M059J (cell line): ENCODE data around the gene PACSIN2. TPM values are rescaled to one million over a fixed set of nuclear protein-coding genes. Genes with fewer than 3 reads are reported as not detected.
"Not testable (repeated sequence)": the region's sequence is repeated elsewhere in the genome, so short reads cannot be mapped to it uniquely, and the experiment has no call there.

Experiments
- DNase-seq: peaks from one replicate; pipeline ENCODE4 v3.0.0-alpha.2; 2012; ENCODE audit warnings: low read depth
- total RNA-seq: library from RNA; depleted of rRNA; stranded (reverse); fragments of >200 nt; shearing (Covaris generic); gene quantifications from 2 replicates; pipeline ENCODE4 v1.2.3, GENCODE V29; 2014

PACSIN2 gene
- total RNA-seq, 1 experiment from 2014 or later = 51.0 TPM

DNA sequence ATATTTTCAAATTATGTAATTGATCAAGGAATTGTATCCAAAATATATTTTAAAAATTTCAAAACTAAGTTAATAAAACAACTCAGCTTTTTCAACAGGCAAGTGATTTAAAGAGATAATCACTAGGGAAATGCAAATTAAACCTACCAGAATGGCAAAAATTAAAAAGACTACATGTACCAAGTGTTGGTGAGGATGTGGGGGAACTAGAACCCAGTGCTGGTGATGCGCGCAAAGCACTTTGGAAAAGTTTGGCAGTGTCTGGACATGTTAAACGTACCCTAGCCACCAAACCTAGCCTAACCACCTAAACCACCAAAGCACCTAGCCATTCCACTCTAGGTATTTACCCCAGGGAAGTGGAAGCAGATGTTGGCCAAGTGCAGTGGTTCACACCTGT, 22.9 kb downstream of the PACSIN2 start:
- no peak for DNase-seq

DNA sequence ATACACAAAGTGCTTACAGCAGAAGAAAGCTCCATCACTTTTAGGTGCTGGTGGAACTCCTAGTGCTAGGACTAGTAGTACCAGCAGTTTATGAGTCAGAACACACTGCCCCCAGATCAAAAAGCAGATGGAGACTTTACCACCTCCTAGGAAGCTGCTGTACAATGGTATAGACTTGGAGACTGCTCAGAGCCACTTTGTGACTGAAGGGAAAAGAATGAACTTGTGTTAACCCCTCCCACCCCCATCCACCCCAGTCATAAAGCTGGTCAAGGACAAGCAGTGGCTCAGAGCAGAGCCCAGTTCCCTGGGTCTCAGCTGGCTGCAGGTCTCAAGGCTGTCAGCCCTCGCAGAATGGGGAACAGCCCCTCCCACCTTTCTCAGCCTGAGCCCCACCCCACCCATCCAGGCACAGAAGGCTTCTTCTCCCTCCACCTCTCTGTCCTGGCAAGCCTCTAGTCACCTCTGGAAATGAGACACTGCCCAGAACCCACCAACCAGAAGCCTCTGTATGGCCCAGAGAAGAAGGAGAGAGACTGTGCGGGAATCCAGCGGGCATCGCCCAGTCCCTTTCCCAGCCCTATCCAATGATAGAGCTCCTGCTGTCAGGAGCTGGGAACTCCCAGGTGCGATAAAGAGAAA, 23.8 kb downstream of the PACSIN2 start:
- DNase-seq = peak; percentile 92

DNA sequence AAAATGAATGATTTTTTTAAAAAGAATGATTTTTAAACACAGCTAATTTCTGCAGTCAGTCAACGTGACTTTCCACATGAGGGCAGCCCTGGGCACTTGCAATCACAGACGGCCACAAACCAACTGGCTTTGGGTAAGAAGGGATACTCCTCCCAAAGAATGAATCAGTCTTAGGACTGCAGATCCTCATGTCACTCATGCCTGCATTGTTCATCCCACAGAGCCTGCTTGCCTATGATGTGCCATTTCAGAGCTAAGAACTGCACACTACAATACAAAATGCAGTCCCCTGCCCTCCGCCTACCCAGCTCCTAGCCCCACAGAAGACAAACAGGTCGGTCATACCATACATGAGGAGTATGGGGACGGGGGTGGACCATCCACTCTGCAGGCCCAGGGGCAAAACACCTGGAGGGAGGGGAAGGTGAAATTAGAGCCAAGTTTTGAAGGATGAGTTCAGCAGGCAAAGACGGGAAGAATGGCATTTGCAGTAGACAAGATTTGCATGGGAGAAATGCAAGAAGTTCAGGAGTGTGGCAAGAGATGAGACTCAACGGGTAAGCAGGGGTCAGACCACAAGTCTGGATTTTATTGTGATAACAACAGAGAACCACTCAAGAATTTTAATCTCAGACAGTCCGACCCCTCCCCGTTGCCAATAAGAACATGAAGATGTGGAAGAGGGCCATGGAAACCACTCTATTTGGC, 24.7 kb downstream of the PACSIN2 start:
- DNase-seq = peak; percentile 90

DNA sequence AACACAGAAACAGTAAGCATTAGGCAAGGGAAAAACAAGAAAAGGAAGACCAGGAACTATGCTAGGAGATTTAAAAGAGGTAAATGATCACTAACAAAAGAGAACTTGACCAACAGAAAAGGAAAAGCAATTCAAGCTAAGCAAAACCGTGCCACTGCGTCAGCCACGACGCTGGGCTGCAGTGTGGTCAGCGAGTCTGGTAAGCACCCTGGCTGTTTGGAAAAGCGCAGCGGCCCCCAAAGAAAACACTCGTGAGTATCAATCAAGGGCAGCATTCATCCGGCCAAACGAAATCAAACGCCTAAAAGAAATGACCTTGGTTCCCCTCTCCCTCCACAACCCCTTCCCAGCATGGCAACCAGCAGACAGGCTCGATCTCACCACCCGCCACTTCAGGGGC, 28.8 kb downstream of the PACSIN2 start:
- DNase-seq = no peak

DNA sequence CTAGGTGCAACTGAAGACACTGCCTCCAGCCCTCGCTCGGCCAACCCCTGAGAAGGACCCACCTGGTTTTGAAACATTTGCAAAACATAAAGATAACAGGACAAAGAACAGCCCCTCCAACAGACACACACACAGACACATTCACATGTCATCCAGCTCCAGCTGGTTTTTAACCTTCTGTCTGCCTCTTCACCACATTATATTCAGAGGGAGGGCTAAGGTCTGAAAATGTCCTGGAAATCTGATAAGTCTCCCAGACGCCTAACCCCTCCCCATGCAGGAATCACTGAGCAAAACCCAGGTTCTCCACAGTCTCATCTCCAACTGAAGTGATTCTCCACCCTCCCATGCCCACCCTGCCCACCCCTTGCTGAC, 29.4 kb downstream of the PACSIN2 start:
- DNase-seq = no peak

DNA sequence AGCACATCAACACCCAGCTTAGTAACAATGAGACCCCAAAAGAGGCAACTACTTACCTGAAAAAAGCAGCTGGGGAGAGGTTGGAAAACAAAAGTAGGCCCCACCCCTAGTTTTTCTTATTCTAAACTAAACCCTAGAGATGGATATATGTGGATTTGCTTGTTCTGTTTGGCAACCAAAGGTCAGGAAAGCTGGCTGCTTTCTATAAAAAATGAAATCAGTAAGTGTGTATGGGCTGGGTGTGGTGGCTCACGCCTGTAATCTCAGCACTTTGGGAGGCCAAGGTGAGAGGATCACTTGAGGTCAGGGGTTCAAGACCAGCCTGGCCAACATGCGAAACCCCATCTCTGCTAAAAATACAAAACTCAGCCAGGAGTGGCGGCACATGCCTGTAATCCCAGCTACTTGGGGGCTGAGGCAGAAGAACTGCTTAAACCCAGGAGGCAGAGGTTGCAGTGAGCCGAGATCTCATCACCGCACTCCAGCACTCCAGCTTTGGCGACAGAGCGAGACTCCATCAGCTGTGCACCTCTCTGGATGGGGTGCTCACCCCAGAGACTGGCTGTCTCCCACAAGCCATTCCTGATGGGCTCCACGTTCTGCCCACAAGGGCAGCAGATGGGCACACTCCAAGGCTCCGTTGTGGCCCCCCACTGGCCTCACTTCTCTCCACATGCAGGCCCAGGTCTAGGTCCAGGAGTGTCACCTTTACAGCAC, 30.0 kb downstream of the PACSIN2 start:
- DNase-seq = no peak

DNA sequence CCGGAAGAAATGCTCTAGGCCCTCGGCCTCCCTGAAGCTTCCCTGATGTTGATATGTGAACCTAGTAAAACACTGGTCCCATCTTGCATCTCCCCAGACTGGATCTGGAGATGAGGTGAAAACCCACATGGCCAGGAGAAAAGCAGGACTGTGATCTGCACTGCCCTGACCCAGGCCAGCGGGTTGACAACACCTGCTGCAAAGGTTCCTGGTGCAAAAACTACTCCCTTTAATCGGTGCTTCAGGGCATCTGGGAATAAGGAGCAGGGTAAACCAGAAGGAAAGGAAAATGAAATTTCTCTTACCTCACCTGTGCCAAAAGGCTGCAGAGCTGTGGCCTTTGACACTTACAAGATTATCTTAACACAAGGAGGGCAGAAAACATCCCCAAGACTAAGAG, 30.6 kb downstream of the PACSIN2 start:
- DNase-seq = no peak

DNA sequence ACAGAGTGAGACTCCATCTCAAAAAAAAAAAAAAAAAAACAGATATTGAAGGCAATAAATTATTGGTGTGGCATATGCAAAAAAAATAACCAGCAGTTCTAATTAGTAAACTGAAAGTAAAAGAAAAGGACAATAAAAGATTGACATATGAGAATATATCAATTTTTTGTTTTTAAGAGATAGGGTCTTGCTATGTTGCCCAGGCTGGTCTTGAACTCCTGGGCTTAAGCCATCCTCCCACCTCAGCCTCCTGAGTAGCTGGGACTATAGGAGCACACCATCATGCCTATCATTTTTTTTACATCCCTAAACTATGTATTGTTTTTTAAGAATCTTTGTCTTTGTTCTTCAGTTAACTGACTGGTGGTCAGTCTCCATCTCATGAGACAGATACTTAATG, 31.5 kb downstream of the PACSIN2 start:
- no peak for DNase-seq

DNA sequence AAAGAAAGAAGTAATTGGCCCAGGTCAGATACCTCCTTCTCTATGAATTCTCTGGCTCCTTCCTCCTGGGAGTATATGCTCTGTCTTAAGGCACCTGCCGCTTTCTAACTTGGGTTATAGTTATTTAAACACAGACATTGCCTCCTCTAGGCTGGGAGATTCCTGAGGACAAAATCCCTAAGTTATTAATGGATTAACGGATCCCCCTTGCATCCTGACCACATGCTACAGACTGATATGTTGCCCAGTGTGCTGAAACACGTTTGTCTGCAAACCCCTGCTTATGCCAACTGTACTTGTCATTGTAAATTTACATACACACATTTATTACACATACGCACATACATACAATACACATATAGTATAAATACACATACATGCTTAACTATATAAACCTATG, 35.3 kb downstream of the PACSIN2 start:
- no peak for DNase-seq

DNA sequence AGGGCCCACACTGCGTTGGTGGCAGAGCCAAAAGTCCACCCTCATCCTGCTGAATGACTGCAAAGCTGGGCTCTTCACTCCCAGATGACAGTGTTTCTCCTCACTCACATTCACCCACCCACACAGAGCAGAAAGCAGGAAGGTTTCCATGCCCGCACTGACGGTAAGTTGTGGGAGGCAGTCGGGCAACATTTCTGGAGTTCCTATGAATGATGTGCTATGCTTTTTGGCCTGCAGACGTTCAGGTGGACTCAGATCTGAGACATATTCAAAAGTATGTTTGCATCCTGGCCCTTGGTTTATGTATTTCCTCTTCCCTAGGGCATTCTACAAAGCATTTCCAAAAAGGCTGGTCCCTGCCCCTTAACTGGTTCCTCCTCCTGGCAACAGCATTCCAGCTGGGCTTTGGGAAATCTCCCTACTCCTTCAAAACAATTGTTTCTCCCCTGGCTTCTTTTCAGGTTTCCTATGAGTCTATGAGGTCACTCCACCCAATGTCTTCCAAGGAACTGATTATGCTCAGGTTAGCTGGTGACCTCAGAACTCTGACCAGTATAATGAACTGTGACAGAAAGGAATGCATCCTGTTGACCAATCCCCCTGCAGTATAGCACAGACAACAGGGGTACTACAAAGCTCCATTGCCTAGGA, 36.4 kb downstream of the PACSIN2 start:
- DNase-seq = peak; percentile 66

DNA sequence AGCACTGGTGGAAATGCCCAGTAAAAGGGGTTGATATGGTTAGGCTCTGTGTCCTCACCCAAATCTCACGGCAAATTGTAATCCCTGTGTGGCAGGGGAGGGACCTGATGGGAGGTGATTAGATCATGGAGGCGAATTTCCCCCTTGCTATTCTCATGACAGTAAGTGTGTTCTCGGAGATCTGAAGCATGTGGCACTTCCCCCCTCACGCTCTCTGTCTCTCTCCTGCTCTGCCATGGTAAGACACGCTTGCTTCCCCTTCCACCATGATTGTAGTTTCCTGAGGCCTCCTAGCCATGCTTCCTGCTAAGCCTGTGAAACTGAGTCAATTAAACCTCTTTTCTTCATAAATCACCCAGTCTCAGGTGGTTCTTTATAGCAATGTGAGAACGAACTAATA, 37.4 kb downstream of the PACSIN2 start:
- no peak for DNase-seq

DNA sequence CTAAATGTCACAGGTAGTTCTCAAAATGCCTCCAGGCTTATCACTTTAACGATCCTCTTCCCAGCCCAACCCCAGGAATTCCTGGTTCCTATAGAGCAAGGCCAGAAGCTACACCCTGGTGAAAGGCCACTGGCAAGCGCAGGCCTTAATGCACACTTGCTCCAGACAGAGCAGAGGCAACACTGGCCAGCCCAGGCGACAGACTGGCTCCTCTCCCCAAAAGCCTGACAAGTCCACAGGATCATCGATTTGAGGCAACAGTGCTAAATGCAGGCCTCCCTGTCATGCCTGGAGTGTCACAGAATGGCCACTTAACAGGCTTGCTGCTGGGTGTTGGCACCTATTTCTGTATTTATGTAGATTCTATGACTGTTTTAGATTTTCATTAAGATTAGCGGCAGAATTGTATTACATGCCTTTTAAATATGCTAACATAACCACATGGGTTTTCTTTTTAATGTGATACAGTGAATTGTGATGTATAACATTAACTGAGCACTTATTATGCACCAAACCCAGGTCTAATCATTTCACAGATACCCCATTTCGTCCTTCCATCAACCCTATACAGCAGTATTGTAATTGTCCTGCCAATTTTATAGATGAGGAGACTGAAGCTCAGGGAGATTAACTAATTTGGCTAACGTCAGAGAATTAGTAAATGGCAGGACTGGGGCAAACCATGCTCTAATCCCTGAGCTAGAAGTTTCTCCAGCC, 38.6 kb downstream of the PACSIN2 start:
- DNase-seq = no peak

DNA sequence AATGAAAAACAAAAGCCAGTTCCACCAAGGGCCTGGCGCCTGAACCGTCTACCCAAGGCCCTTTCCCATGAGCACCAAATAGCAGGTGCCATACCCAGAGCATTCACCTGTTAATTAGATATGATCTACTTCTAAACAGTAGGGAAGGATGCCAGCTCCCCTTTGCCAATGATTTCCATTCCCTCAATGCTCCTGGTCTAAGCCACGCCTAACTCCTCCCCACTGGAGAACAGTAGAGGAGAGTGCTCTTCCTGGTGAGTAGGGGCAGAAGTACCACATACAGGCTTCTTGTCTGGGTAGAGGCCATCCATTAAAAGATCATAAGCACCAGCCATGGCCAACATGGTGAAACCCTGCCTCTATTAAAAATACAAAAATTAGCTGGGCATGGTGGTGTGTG, 40.7 kb downstream of the PACSIN2 start:
- DNase-seq = no peak

DNA sequence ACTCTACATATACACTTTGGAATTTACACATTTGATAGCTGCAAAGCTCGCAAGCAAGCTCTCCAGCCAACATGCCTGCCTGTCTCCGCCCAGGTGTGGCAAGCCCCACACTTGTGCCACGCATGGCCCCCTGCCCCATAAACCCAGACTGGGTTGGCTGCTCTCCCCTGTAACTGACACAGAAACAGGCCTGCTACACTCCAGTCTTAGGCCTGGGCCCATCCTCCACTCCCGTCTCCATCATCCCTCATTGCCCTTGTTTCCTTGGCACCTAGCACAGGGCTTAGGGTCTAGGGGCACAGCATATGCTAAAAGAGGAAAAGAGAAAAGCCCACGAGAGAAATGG, 41.4 kb downstream of the PACSIN2 start:
- no peak for DNase-seq

DNA sequence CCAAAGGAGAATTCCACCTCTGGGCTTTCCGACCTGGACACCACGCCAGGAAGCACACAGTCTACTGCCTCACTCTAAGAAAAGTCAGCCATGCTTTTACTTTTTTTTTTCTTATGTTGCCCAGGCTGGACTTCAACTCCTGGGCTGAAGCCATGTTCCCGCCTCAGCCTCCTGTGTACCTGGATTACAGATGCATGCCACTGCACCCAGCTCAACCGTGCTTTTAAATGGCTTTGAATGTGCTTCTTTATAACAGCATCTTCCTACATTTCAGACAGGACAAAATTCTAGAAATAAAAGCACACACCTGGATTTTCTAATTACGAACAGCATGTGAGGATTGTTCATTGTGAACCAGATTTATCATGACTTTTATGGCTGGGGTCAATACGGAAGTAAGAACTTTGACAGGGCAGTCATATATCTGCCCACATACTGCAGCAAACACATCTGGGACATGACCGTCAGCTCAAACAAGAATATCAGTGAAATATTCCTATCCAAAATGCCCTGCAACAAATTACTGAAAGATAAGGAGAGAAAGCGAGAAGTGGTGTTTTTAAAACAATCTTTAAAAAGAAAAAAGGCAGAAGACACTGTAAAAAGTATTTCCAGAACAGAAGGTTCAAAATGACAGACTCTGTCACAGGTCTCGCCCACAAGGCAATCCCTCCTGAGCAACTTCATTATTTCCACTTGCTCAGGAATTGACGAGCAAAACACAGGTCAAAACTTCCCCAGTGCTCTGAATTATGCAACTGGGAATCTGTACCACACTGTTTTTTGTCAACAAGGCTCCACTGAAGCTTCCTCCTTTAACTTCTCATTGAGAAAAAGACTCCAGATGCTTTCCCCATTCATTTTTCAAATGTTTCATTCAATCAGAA, 42.1 kb downstream of the PACSIN2 start:
- DNase-seq = no peak

DNA sequence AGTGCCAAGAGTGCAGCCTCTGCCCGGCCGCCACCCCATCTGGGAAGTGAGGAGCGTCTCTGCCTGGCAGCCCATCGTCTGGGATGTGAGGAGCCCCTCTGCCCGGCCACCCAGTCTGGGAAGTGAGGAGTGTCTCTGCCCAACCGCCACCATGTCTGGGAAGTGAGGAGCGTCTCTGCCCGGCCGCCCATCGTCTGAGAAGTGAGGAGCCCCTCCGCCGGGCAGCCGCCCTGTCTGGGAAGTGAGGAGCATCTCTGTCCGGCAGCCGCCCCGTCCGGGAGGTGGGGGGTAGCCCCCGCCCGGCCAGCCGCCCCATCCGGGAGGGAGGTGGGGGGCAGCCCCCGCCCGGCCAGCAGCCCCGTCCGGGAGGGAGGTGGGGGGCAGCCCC, 43.5 kb downstream of the PACSIN2 start:
- DNase-seq = not testable (repeated sequence)

DNA sequence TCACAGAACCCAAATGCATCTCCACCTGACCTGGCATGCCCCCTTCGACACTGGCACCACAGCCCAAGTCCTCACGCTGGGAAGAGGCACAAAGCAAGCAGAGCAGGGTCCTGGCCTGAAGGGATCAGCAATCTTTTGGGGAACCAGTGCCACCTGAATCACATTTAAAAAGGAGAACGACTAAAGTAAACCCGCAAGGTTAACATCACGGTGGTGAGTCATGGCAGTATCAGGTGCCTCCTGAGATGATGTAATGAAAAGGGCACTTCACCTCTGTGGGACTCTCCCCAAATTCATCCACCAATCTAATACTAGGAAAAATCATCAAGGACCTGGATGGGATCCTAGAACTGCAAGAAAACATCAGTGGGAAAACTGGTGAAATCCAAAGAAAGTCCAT, 44.9 kb downstream of the PACSIN2 start:
- peak; percentile 33 for DNase-seq

DNA sequence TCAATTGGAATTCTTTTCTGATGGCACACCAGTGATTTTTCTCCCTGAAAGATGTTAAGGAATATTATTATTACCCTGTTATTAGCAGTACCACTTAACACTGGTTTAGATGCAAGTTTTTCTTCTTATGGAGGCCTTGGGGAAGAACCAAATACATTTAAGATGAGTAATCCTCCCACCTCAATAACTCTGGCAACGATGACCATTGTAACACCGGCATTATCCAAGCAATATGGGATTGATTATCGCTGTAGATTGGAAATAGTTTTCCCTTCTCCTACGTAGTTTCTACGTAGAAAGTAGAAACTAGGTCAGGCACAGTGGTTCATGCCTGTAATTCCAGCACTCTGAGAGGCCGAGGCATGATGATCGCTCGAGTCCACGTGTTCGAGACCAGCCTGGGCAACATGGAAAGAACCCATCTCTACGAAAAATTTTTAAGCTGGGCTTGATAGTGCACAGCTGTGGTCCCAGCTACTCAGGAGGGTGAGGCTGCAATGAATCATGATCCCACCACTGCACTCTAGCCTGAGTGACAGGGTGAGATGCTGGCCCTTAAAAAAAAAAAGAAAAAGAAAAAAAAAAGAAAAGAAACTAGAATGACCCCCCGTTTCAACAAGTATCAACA, 45.5 kb downstream of the PACSIN2 start:
- no peak for DNase-seq

DNA sequence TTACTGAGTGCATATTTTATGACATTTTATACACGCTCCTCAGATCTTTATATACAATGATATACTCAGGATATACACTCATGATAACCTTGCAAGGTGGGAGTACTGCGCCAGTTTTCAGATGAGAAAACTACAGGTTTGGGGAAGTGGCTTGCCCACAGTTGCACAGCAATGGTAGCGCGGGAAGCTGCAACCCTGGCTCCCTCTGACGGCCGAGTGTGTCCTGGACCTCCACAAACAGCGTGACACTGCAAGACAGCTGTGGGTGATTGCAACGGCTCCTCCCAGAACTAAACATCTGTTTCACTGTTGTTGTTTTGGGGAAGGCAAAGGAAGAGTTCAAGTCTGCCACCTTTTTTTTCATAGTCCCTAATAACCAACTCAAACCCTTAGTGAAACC, 47.0 kb downstream of the PACSIN2 start:
- DNase-seq = no peak

DNA sequence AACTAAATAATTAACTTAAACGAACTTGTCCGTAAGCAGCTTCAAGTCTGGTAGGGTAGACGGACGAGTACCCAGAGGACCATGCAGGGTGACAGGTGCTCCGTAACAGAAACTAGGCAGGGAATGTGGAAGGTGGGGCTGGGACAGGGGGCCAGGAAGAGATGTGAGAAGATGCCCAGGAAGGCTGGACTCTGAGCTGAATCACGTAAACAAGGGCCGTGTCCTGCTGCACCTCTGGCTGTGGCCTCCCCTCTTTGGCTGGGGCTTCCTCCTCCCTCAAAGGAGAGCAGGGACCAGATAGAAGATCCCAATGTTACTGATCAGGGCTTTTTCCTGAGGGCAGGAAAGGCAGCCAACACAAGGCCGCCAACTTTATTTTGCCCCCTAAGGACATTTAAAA, 47.9 kb downstream of the PACSIN2 start:
- no peak for DNase-seq

DNA sequence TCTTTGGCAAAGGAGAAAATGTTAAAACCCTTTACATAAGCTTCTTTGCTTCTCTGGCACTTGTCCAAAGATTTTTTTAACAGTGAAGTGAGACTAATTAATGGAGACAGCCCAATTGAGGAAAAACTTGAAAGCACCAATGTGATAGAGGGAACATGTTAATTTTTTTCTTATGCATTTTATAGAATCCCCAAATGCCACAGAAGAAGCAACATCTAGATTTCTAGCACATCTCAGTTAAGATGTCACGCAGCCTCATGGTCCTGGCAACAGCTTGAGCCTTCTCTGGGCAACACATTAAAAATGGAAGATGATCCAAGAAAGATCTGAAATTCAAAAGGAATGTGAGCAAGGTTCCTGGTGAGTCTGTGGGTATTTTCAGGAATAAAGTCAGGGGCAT, 48.5 kb downstream of the PACSIN2 start:
- no peak for DNase-seq
